ENCODE measurements around the gene FALEC. TPM values are rescaled to one million over a fixed set of nuclear protein-coding genes. Genes with fewer than 3 reads are reported as not detected.
"Not testable (repeated sequence)": the region's sequence is repeated elsewhere in the genome, so short reads cannot be mapped to it uniquely, and the experiment has no call there.

FALEC gene
- total RNA-seq, 2 experiments from 2014 or later, result not detected

- DNase-seq, result peak; percentile 84
- peak overlapping the region; percentile 99 for H3K27ac Mint-ChIP-seq
- peaks cover 48% of the 10 kb centered on the region for H3K4me1 Mint-ChIP-seq (ENCODE audit: low read depth)
- H3K36me3 Mint-ChIP-seq, result peaks cover 5% of the 10 kb centered on the region
- POLR2A ChIA-PET, result interaction anchor here (0.7 to 13.8 kb wide), 17 partner anchors 10 to 597 kb away, joined by 3 to 527 read pairs (median 5); partner anchors contain the start of genes ENSA, FALEC, MCL1 and RPRD2
- CTCF ChIA-PET, result interaction anchor here (0.6 to 14.4 kb wide), 32 partner anchors 11 to 482 kb away, joined by 3 to 276 read pairs (median 5); partner anchors contain the start of genes ADAMTSL4, ENSA, FALEC and GOLPH3L
- no peaks in the 10 kb centered on the region for H3K9me3 Mint-ChIP-seq
- H3K27me3 Mint-ChIP-seq, result no peaks in the 10 kb centered on the region
- H3K4me3 Mint-ChIP-seq, result peak overlapping the region; percentile 89
- intact Hi-C loops (cut with micrococcal nuclease), result loop anchor here (1.0 to 10.0 kb wide), 9 partner anchors 60 to 677 kb away; partner anchors contain the start of genes ANP32E, ARNT, CA14 and MINDY1
These were observed 45.9 kb downstream of the FALEC start for GRCh38 chr1:150561254-150561973.

GRCh38 chr1:150561974-150562445 is 46.5 kb downstream of the FALEC start:
- Mint-ChIP-seq H3K4me1 (ENCODE audit: low read depth) (peaks cover 54% of the 10 kb centered on the region), H3K36me3 (peaks cover 5% of the 10 kb centered on the region), H3K4me3 (peak overlapping the region; percentile 89), H3K9me3 (no peaks in the 10 kb centered on the region), H3K27me3 (no peaks in the 10 kb centered on the region), H3K27ac (peak overlapping the region; percentile 99)
- DNase-seq, result peak; percentile 96
- intact Hi-C loops (cut with micrococcal nuclease), result loop anchor here (1.0 to 10.0 kb wide), 15 partner anchors 8 to 677 kb away; partner anchors contain the start of genes ANP32E, ARNT, CA14 and CTSS
- ChIA-PET CTCF (interaction anchor here (1.0 to 14.4 kb wide), 8 partner anchors 12 to 135 kb away, joined by 3 to 276 read pairs (median 17); partner anchors contain the start of genes ADAMTSL4, ENSA, GOLPH3L and MCL1), POLR2A (interaction anchor here (0.7 to 13.8 kb wide), 11 partner anchors 11 to 596 kb away, joined by 3 to 527 read pairs (median 5); partner anchors contain the start of genes ENSA, FALEC, GOLPH3L and MCL1)

GRCh38 chr1:150562446-150563339 is 47.1 kb downstream of the FALEC start:
- ChIA-PET CTCF (interaction anchor here (1.0 to 14.4 kb wide), 6 partner anchors 12 to 134 kb away, joined by 3 to 276 read pairs (median 38); partner anchors contain the start of genes ADAMTSL4, ENSA, GOLPH3L and MCL1), POLR2A (interaction anchor here (0.7 to 13.8 kb wide), 13 partner anchors 11 to 596 kb away, joined by 3 to 527 read pairs (median 4); partner anchors contain the start of genes ENSA, FALEC, GOLPH3L and MCL1)
- peak; percentile 93 for DNase-seq
- Mint-ChIP-seq H3K27ac (peak overlapping the region; percentile 99), H3K36me3 (peaks cover 7% of the 10 kb centered on the region), H3K4me1 (ENCODE audit: low read depth) (peaks cover 61% of the 10 kb centered on the region), H3K4me3 (peak overlapping the region; percentile 89), H3K9me3 (no peaks in the 10 kb centered on the region), H3K27me3 (no peaks in the 10 kb centered on the region)
- intact Hi-C loops (cut with micrococcal nuclease), result loop anchor here (1.0 to 10.0 kb wide), 15 partner anchors 8 to 678 kb away; partner anchors contain the start of genes ANP32E, ARNT, CA14 and CTSS

GRCh38 chr1:150563340-150564038 is 47.9 kb downstream of the FALEC start:
- ChIA-PET POLR2A (interaction anchor here (0.8 to 13.8 kb wide), 10 partner anchors 12 to 359 kb away, joined by 3 to 527 read pairs (median 11); partner anchors contain the start of genes ENSA and MCL1), CTCF (interaction anchor here (1.0 to 14.4 kb wide), 4 partner anchors 11 to 359 kb away, joined by 3 to 276 read pairs (median 126); partner anchors contain the start of genes ENSA and MCL1)
- Mint-ChIP-seq H3K4me1 (ENCODE audit: low read depth) (peaks cover 69% of the 10 kb centered on the region), H3K36me3 (peaks cover 7% of the 10 kb centered on the region), H3K9me3 (no peaks in the 10 kb centered on the region), H3K4me3 (peak overlapping the region; percentile 89), H3K27me3 (no peaks in the 10 kb centered on the region), H3K27ac (peak overlapping the region; percentile 99)
- intact Hi-C loops (cut with micrococcal nuclease), result loop anchor here (1.0 to 10.0 kb wide), 13 partner anchors 10 to 679 kb away; partner anchors contain the start of genes ANP32E, ARNT, CA14 and CTSS
- peak; percentile 61 for DNase-seq

GRCh38 chr1:150564051-150564991 is 48.8 kb downstream of the FALEC start:
- POLR2A ChIA-PET, result interaction anchor here (0.6 to 13.8 kb wide), 9 partner anchors 11 to 412 kb away, joined by 3 to 527 read pairs (median 7); partner anchors contain the start of genes ENSA and MCL1
- Mint-ChIP-seq H3K36me3 (peaks cover 7% of the 10 kb centered on the region), H3K4me3 (peak overlapping the region; percentile 89), H3K9me3 (no peaks in the 10 kb centered on the region), H3K4me1 (ENCODE audit: low read depth) (peaks cover 77% of the 10 kb centered on the region), H3K27me3 (no peaks in the 10 kb centered on the region), H3K27ac (peak overlapping the region; percentile 99)
- peak; percentile 58 for DNase-seq
- CTCF ChIA-PET, result interaction anchor here (1.0 to 14.4 kb wide), 4 partner anchors 10 to 358 kb away, joined by 3 to 276 read pairs (median 126); partner anchors contain the start of genes ENSA and MCL1
- intact Hi-C loops (cut with micrococcal nuclease), result loop anchor here (5.0 to 10.0 kb wide), 7 partner anchors 202 to 680 kb away; partner anchors contain the start of genes ANP32E, ARNT, CA14 and MINDY1

- H3K9me3 Mint-ChIP-seq, DNase-seq, H3K4me3 Mint-ChIP-seq, H3K27me3 Mint-ChIP-seq: not testable (repeated sequence)
- ChIA-PET POLR2A (interaction anchor here (0.6 to 13.8 kb wide), 7 partner anchors 10 to 61 kb away, joined by 3 to 527 read pairs (median 6); partner anchors contain the start of genes ENSA and MCL1), CTCF (interaction anchor here (10.5 to 14.4 kb wide), 2 partner anchors 9 to 59 kb away, joined by 243 to 276 read pairs; partner anchors contain the start of genes ENSA and MCL1)
- Mint-ChIP-seq H3K27ac (peak overlapping the region; percentile 99), H3K4me1 (ENCODE audit: low read depth) (peaks cover 82% of the 10 kb centered on the region), H3K36me3 (peaks cover 14% of the 10 kb centered on the region)
- intact Hi-C loops (cut with micrococcal nuclease), result loop anchor here (10.0 kb wide), 2 partner anchors 331 to 681 kb away; partner anchors contain the start of gene ANP32E
These were observed 49.9 kb downstream of the FALEC start for GRCh38 chr1:150565240-150565991.

- CTCF ChIA-PET, result interaction anchor here (10.5 to 15.1 kb wide), 3 partner anchors 4 to 57 kb away, joined by 243 to 276 read pairs (median 276); partner anchors contain the start of genes ENSA and MCL1
- no peaks in the 10 kb centered on the region for H3K9me3 Mint-ChIP-seq
- intact Hi-C loops (cut with micrococcal nuclease), result loop anchor here (1.0 to 10.0 kb wide), 5 partner anchors 13 to 682 kb away; partner anchors contain the start of genes ANP32E, ENSA and MCL1
- peaks cover 21% of the 10 kb centered on the region for H3K36me3 Mint-ChIP-seq
- DNase-seq, result no peak
- H3K4me3 Mint-ChIP-seq, result peak overlapping the region; percentile 69
- POLR2A ChIA-PET, result interaction anchor here (0.6 to 13.8 kb wide), 9 partner anchors 9 to 360 kb away, joined by 4 to 527 read pairs (median 7); partner anchors contain the start of genes ENSA, GOLPH3L, MCL1 and RPRD2
- H3K27ac Mint-ChIP-seq, result peak overlapping the region; percentile 98
- H3K27me3 Mint-ChIP-seq, result no peaks in the 10 kb centered on the region
- H3K4me1 Mint-ChIP-seq (ENCODE audit: low read depth), result peaks cover 88% of the 10 kb centered on the region
These were observed 51.2 kb downstream of the FALEC start for GRCh38 chr1:150566589-150567340.

- H3K27me3 Mint-ChIP-seq, result no peaks in the 10 kb centered on the region
- CTCF ChIA-PET, result interaction anchor here (1.0 to 15.1 kb wide), 5 partner anchors 4 to 57 kb away, joined by 5 to 276 read pairs (median 243); partner anchors contain the start of genes ENSA and MCL1
- peak overlapping the region; percentile 69 for H3K4me3 Mint-ChIP-seq
- intact Hi-C loops (cut with micrococcal nuclease), result loop anchor here (1.0 to 10.0 kb wide), 5 partner anchors 12 to 683 kb away; partner anchors contain the start of genes ANP32E, ENSA and MCL1
- H3K9me3 Mint-ChIP-seq, result no peaks in the 10 kb centered on the region
- peak overlapping the region; percentile 98 for H3K27ac Mint-ChIP-seq
- peaks cover 93% of the 10 kb centered on the region for H3K4me1 Mint-ChIP-seq (ENCODE audit: low read depth)
- peak; percentile 86 for DNase-seq
- peaks cover 27% of the 10 kb centered on the region for H3K36me3 Mint-ChIP-seq
- POLR2A ChIA-PET, result interaction anchor here (1.4 to 13.8 kb wide), 8 partner anchors 8 to 355 kb away, joined by 4 to 527 read pairs (median 8); partner anchors contain the start of genes ENSA, GOLPH3L, MCL1 and RPRD2
These were observed 51.8 kb downstream of the FALEC start for GRCh38 chr1:150567341-150567716.
